Small intestine (tissue), 7 donors: ENCODE data around the gene COPE. TPM values are rescaled to one million over a fixed set of nuclear protein-coding genes. Genes with fewer than 3 reads are reported as not detected.

ENCODE experiments used
- DNase-seq, 2 donors: peaks; one replicate each; pipeline versions ENCODE4 v3.0.0 to v3.0.0-alpha.2; 2013
- FAIRE-seq: peaks from 2 replicates; lab custom pipeline; 2012; peaks lifted over from hg19 to GRCh38; lab: Jason Lieb, UNC
- H3K27ac ChIP-seq, 3 donors: one replicate each; pipeline ENCODE4 v1.5.1; 2013; ENCODE audit warnings: low read length in 2 of 3, mild to moderate bottlenecking in 2 of 3, control low read depth in 1 of 3, inconsistent platforms in 1 of 3, low read depth in 1 of 3, moderate library complexity in 1 of 3
- H3K27me3 ChIP-seq, 3 donors: one replicate each; pipeline ENCODE4 v1.6.1; 2013; ENCODE audit warnings: low read length in 3 of 3, inconsistent platforms in 1 of 3; ENCODE audit not compliant: control insufficient read depth in 3 of 3, insufficient read depth in 3 of 3
- H3K36me3 ChIP-seq, 3 donors: one replicate each; pipeline ENCODE4 v1.6.1; 2013; ENCODE audit warnings: low read length in 3 of 3, inconsistent platforms in 1 of 3, low read depth in 1 of 3, mild to moderate bottlenecking in 1 of 3, moderate library complexity in 1 of 3; ENCODE audit not compliant: control insufficient read depth in 3 of 3, insufficient read depth in 2 of 3
- H3K4me1 ChIP-seq, 3 donors: one replicate each; pipeline ENCODE4 v1.6.1; 2013; ENCODE audit warnings: low read length in 2 of 3, inconsistent platforms in 1 of 3, low read depth in 1 of 3, mild to moderate bottlenecking in 1 of 3, moderate library complexity in 1 of 3; ENCODE audit not compliant: control insufficient read depth in 3 of 3, insufficient read depth in 2 of 3
- H3K4me3 ChIP-seq, 3 donors: one replicate each; pipeline ENCODE4 v1.5.1; 2013; ENCODE audit warnings: low read length in 3 of 3, control low read depth in 1 of 3, inconsistent platforms in 1 of 3, low read depth in 1 of 3, mild to moderate bottlenecking in 1 of 3, moderate library complexity in 1 of 3
- H3K9me3 ChIP-seq, 2 donors: one replicate each; pipeline ENCODE4 v1.6.1; 2013; ENCODE audit warnings: low read depth in 1 of 2, low read length in 1 of 2; ENCODE audit not compliant: control insufficient read depth in 2 of 2, insufficient read depth in 1 of 2
- WGBS, 3 donors: extraction: QIAGEN DNeasy Blood & Tissue Kit; methylation state at CpG; one replicate each; pipeline ENCODE4 v1.1.7; 2013; 5-methylcytosine and 5-hydroxymethylcytosine counted together
- polyA plus RNA-seq, 4 donors: library from polyadenylated mRNA; stranded (reverse) in 3 of 4; unstranded in 1 of 4; fragments of 200-250 nt in 3 of 4; fragments of 120-200 nt in 1 of 4; gene quantifications; one replicate each; pipeline versions ENCODE4 v1.2.1 to v1.2.3, GENCODE V29; 2013
- donor health status: healthy with polysubstance abuse.
- donor health status: control.
- donor health status: control.
- donor health status: Bipolar disorder and iron deficiency.
- donor health status: healthy.

COPE gene
- polyA plus RNA-seq, 4 donors: 139 to 350 (median 270) TPM

- Histone ChIP-seq H3K27me3 (peaks cover 3 to 21% (median 14%) of the 10 kb centered on the region in 3 donors), H3K36me3 (no peaks in the 10 kb centered on the region), H3K9me3 (peaks cover 0 to 4% of the 10 kb centered on the region in 2 donors), H3K27ac (no peak overlapping the region), H3K4me1 (peaks cover 0 to 8% (median 2%) of the 10 kb centered on the region in 3 donors), H3K4me3 (no peak overlapping the region)
- no peak for FAIRE-seq
- DNase-seq: no peak
- 66 to 77% (median 70%) methylated on average over 10 of the region's 10 CpGs for WGBS, 3 donors
Measured at GRCh38 chr19:18889949-18890745, 29.0 kb downstream of the COPE start.

GRCh38 chr19:18886972-18887371 lies 32.2 kb downstream of the COPE start:
- no peaks in the 10 kb centered on the region for H3K36me3 ChIP-seq
- H3K4me3 ChIP-seq: no peak overlapping the region
- H3K4me1 ChIP-seq: peaks cover 0 to 2% (median 0%) of the 10 kb centered on the region in 3 donors
- H3K27ac ChIP-seq: no peak overlapping the region
- no peak for FAIRE-seq
- H3K9me3 ChIP-seq: peaks cover 0 to 4% of the 10 kb centered on the region in 2 donors
- WGBS, 3 donors: 81 to 94% (median 89%) methylated on average over 4 of the region's 4 CpGs
- H3K27me3 ChIP-seq: no peaks in the 10 kb centered on the region
- DNase-seq: no peak

GRCh38 chr19:18883526-18884304 lies 35.5 kb downstream of the COPE start:
- WGBS, 3 donors: 63 to 83% (median 66%) methylated on average over 29 to 30 of the region's 30 CpGs
- Histone ChIP-seq H3K9me3 (peaks cover 0 to 4% of the 10 kb centered on the region in 2 donors), H3K4me1 (peaks cover 0 to 2% (median 0%) of the 10 kb centered on the region in 3 donors), H3K27ac (no peak overlapping the region), H3K36me3 (no peaks in the 10 kb centered on the region), H3K4me3 (no peak overlapping the region), H3K27me3 (no peaks in the 10 kb centered on the region)
- DNase-seq (peak in 1 of 2 donors; percentile 62), FAIRE-seq (no peak)

GRCh38 chr19:18881491-18881890 lies 37.7 kb downstream of the COPE start:
- FAIRE-seq (no peak), DNase-seq (no peak)
- peaks cover 0 to 2% (median 0%) of the 10 kb centered on the region in 3 donors for H3K4me1 ChIP-seq
- peaks cover 0 to 6% of the 10 kb centered on the region in 2 donors for H3K9me3 ChIP-seq
- H3K27me3 ChIP-seq: no peaks in the 10 kb centered on the region
- no peak overlapping the region for H3K4me3 ChIP-seq
- peaks cover 0 to 11% (median 0%) of the 10 kb centered on the region in 3 donors for H3K36me3 ChIP-seq
- no peak overlapping the region for H3K27ac ChIP-seq
- 84 to 91% (median 87%) methylated on average over 7 of the region's 7 CpGs for WGBS, 3 donors

- FAIRE-seq (no peak), DNase-seq (peak in 1 of 2 donors; percentile 88)
- H3K9me3 ChIP-seq: peaks cover 0 to 6% of the 10 kb centered on the region in 2 donors
- H3K27ac ChIP-seq: no peak overlapping the region
- 40 to 71% (median 54%) methylated on average over 12 to 13 of the region's 13 CpGs for WGBS, 3 donors
- H3K4me3 ChIP-seq: no peak overlapping the region
- H3K36me3 ChIP-seq: peaks cover 0 to 12% (median 0%) of the 10 kb centered on the region in 3 donors
- H3K27me3 ChIP-seq: no peaks in the 10 kb centered on the region
- peaks cover 0 to 2% (median 0%) of the 10 kb centered on the region in 3 donors for H3K4me1 ChIP-seq
Measured at GRCh38 chr19:18879579-18880373, 39.4 kb downstream of the COPE start.

- 73 to 89% (median 82%) methylated on average over 31 to 34 of the region's 34 CpGs for WGBS, 3 donors
- peaks cover 0 to 6% of the 10 kb centered on the region in 2 donors for H3K9me3 ChIP-seq
- H3K4me1 ChIP-seq: peaks cover 0 to 2% (median 0%) of the 10 kb centered on the region in 3 donors
- H3K27ac ChIP-seq: no peak overlapping the region
- no peak overlapping the region for H3K4me3 ChIP-seq
- DNase-seq: no peak
- FAIRE-seq: no peak
- no peaks in the 10 kb centered on the region for H3K27me3 ChIP-seq
- H3K36me3 ChIP-seq: peaks cover 0 to 12% (median 0%) of the 10 kb centered on the region in 3 donors
Measured at GRCh38 chr19:18878858-18879578, 40.2 kb downstream of the COPE start.

GRCh38 chr19:18878058-18878797 lies 41.0 kb downstream of the COPE start:
- H3K4me1 ChIP-seq: no peaks in the 10 kb centered on the region
- FAIRE-seq (no peak), DNase-seq (no peak)
- H3K9me3 ChIP-seq: peaks cover 0 to 6% of the 10 kb centered on the region in 2 donors
- H3K36me3 ChIP-seq: peaks cover 0 to 12% (median 0%) of the 10 kb centered on the region in 3 donors
- no peak overlapping the region for H3K4me3 ChIP-seq
- 79 to 88% (median 80%) methylated on average over 23 to 25 of the region's 25 CpGs for WGBS, 3 donors
- H3K27ac ChIP-seq: no peak overlapping the region
- H3K27me3 ChIP-seq: no peaks in the 10 kb centered on the region
